GM21360 (cell line): ENCODE results near the gene NQO2.
"Not testable (repeated sequence)": the region's sequence is repeated elsewhere in the genome, so short reads cannot be mapped to it uniquely, and the experiment has no call there.

Source experiments
- ATAC-seq: cut with Tn5 transposase; IDR thresholded peaks from one replicate; pipeline ENCODE4 v1.9.1; 2021; ENCODE audit warnings: mild to moderate bottlenecking, moderate library complexity; ENCODE audit not compliant: unreplicated experiment

The NQO2 gene

GRCh38 chr6:2970034-2970685, 29.5 kb upstream of the NQO2 start:
- ATAC-seq = no peak

- no peak for ATAC-seq
Observed at GRCh38 chr6:2970753-2971419, 28.8 kb upstream of the NQO2 start.

GRCh38 chr6:2971420-2972218, 28.1 kb upstream of the NQO2 start, which contains the start of gene SERPINB6:
SERPINB6 (minus strand) TSS chr6:2971567; CDS start chr6:2959332, 12,235 bp downstream.
- ATAC-seq = no peak

DNA sequence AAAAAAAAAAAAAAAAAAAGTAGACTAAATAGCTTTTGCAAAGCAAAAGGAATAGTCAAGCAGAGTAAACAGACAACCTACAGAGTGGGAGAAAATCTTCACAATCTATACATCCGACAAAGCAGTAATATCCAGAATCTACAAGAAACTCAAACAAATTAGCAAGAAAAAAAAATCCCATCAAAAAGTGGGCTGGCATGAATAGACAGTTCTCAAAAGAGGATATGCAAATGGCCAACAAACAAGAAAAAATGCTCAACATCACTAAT, 27.5 kb upstream of the NQO2 start:
- not testable (repeated sequence) for ATAC-seq

GRCh38 chr6:2972685-2973084, 27.0 kb upstream of the NQO2 start:
- ATAC-seq = not testable (repeated sequence)

DNA sequence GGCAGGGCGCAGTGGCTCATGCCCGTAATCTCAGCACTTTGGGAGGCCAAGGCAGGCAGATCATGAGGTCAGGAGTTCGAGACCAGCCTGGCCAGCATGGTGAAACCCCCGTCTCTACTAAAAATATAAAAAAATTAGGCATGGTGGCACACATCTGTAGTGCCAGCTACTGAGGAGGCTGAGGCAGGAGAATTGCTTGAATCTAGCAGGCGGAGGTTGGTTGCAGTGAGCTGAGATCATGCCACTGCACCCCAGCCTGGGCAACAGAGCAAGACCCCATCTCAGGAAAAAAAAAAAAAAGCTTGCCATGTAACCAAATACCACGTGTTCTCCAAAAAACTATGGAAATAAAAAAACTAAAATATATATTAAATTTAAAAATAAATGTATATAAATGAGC, 26.5 kb upstream of the NQO2 start:
- ATAC-seq = not testable (repeated sequence)

DNA sequence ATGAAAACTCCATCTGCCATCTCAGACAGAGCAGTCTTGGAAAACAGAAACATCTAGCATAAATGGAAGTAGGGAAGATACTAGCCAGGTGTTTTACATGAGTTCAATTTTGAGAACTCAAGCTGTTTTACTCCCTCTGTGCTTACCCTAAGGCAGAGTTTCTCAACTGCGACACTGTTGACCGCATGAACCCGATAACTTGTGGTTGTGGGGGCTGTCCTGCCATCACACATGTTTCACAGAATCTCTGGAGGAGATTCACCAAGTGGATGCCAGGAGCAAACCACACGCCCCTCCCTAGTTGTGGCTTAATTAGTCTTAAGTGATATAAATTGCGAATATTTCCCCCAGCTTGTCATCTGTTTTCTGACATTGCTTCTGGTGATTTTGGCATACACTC, 26.0 kb upstream of the NQO2 start:
- no peak for ATAC-seq

GRCh38 chr6:2976060-2976459, 23.6 kb upstream of the NQO2 start:
- no peak for ATAC-seq

- no peak for ATAC-seq
Observed at GRCh38 chr6:2976571-2977085, 23.1 kb upstream of the NQO2 start.

GRCh38 chr6:2977290-2977689, 22.4 kb upstream of the NQO2 start:
- no peak for ATAC-seq

DNA sequence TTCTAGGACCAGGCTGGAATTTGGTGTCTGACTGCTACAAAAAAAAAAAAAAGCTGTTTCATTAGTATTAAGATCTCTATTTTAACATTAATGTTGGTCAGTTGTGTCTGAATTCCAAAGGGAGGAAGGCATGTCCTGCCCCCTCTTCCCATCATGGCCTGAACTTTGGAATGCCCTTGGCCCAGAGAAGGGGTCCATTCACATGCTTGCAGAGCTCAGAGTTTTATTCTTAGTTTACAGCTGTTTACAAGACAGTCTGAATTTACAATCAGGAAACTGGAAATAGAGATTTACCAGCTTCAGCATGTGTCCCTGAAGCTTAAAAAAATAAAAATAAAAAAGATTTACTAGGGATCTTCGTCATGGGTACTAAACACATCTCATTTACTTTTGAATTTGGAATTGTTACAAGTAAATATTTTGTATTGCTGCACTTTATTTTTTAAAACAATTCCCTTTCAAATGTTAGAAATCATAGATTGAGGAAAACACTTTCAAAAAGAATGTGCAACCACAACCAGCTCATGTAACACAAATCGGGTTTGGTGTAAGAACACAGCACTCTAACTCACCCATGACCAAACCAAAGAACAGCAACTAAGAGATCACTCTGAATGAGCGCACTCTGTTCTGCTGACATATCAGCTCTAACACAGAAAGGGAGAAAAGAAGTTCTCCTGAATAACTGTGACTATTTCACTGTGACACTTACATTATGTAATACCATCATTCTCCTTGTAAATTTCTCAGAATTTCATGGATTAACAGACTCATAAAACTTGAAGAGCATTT, 21.7 kb upstream of the NQO2 start:
- no peak for ATAC-seq

- ATAC-seq = no peak
Observed at GRCh38 chr6:2978923-2979322, 20.8 kb upstream of the NQO2 start.

DNA sequence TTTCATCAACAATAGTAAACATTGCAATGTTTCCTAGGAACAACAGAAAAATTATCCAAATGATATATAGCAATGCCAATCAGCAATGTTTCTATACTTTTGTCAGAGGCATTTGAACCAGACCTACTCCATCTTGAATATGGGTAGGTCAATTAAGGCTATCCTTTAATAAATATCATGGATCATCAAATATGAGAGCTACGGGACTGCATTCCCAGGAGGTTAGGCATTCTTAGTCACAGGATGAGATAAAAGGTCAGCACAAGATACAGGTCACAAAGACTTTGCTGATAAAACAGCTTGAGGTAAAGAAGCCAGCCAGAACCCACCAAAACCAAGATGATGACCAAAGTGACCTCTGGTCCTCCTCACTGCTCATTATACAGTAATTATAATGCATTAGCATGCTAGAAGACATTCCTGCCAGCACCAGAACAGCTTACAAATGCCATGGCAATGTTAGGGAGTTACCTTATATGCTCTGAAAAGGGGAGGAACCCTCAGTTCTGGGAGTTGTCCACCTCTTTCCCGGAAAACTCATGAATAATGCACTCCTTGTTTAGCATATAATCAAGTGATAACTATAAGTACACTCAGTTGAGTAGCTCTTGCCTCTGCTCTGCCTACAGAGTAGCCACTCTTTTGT, 19.8 kb upstream of the NQO2 start:
- no peak for ATAC-seq

- no peak for ATAC-seq
Observed at GRCh38 chr6:2980465-2980855, 19.2 kb upstream of the NQO2 start.

- no peak for ATAC-seq
Observed at GRCh38 chr6:2982426-2983117, 17.1 kb upstream of the NQO2 start.

DNA sequence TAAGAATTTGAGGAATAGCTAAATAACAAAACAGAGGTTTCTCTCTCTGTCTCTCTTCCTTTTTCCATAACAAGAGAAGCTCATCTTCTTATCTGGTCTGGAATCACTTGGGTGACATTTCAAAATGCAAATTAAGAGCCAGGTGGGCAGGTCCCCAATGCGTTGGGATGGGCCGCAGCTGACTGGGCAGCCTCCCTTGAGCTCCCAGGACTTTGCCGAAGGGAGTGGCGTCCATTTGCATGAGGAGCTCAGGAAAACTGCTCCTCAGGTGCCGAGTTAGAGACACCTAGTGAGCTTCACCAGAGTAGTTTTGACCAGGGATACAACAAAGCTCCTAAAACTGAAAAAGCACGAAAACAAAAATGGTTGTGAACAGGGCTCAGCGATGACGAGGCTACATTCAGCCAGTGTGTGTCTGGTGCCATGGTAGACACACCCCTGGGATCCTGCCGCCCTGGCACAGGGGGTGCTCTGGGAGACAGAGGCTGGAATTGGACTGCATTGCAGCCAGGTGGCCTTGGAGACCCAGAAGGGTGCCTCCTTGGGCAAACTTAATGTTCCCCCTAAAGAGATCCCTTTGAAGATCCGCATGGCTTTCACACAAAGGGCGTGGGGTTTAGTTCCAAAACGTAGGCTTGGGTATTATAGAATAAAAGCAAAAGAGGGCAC, 14.8 kb upstream of the NQO2 start:
- ATAC-seq = no peak

GRCh38 chr6:2986722-2987221, 12.9 kb upstream of the NQO2 start:
- ATAC-seq = no peak

- no peak for ATAC-seq
Observed at GRCh38 chr6:2988094-2988425, 11.6 kb upstream of the NQO2 start.
